B cell (primary cell): Measurements from ENCODE around the gene CHAF1A. TPM values are rescaled to one million over a fixed set of nuclear protein-coding genes. Genes with fewer than 3 reads are reported as not detected.

Experiments
- ATAC-seq: fragments of 200-7000 bp; cut with Tn5 transposase; one replicate; pipeline ENCODE4 v1.10.0; 2021; ENCODE audit warnings: low read depth, mild to moderate bottlenecking, moderate number of reproducible peaks, moderate library complexity
- CTCF ChIA-PET: fragments of 350-600 bp; sonication (Branson Sonifier 250); formaldehyde crosslinking; loops from one replicate; lab custom pipeline; 2021; ENCODE audit warnings: antibody characterized with exemption, inconsistent platforms; lab: Charles Lee
- POLR2A ChIA-PET: fragments of 350-600 bp; sonication (Branson Sonifier 250); formaldehyde crosslinking; loops from one replicate; lab custom pipeline; 2021; ENCODE audit warnings: antibody characterized with exemption; lab: Charles Lee
- DNase-seq: peaks from one replicate; pipeline ENCODE4 v3.0.0; 2013
- H2AFZ ChIP-seq: 2 replicates; pipeline ENCODE4 v1.6.1; 2012; ENCODE audit warnings: mild to moderate bottlenecking, low read depth, low read length; ENCODE audit not compliant: insufficient read depth, poor library complexity, severe bottlenecking
- H3K27ac ChIP-seq, 2 donors: 1 replicate in 1 of 2; 2 replicates in 1 of 2; pipeline ENCODE4 v1.5.1; 2012 to 2013; ENCODE audit warnings: low read length in 2 of 2, mild to moderate bottlenecking in 2 of 2, moderate library complexity in 1 of 2
- H3K27me3 ChIP-seq, 4 experiments: fragments of 200-600 bp in 1 of 4; sonication (generic) in 1 of 4; replicated peaks in 1 of 4; 1 replicate in 2 of 4; 2 replicates in 2 of 4; pipeline versions ENCODE4 v1.6.1 to v1.7.0; 2013 to 2016; ENCODE audit warnings: low read length in 3 of 4, mild to moderate bottlenecking in 2 of 4, mixed read lengths in 1 of 4, moderate library complexity in 1 of 4; ENCODE audit not compliant: insufficient read depth in 4 of 4, control insufficient read depth in 3 of 4; ENCODE audit errors: control extremely low read depth in 1 of 4
- H3K36me3 ChIP-seq, 2 experiments: replicated peaks in 1 of 2; 1 replicate in 1 of 2; 2 replicates in 1 of 2; pipeline versions ENCODE4 v1.6.1 to v1.7.1; 2013; ENCODE audit warnings: low read length in 1 of 2; ENCODE audit not compliant: insufficient read depth in 2 of 2, control insufficient read depth in 1 of 2; ENCODE audit errors: control extremely low read depth in 1 of 2, extremely low read depth in 1 of 2
- H3K4me1 ChIP-seq, 2 donors: fragments of 200-600 bp in 1 of 2; sonication (generic) in 1 of 2; 1 replicate in 1 of 2; 2 replicates in 1 of 2; pipeline versions ENCODE4 v1.5.1 to v1.6.1; 2013 to 2017; ENCODE audit warnings: low read length in 2 of 2; ENCODE audit not compliant: control insufficient read depth in 2 of 2, insufficient read depth in 2 of 2
- H3K4me2 ChIP-seq: replicated peaks from 2 replicates; pipeline ENCODE3; 2012; ENCODE audit warnings: mild to moderate bottlenecking, low read depth, low read length; ENCODE audit not compliant: poor library complexity, severe bottlenecking
- H3K4me3 ChIP-seq, 5 experiments: fragments of 200-600 bp in 1 of 5; sonication (generic) in 1 of 5; 1 replicate in 3 of 5; 2 replicates in 2 of 5; pipeline versions ENCODE4 v1.5.1 to v1.7.0; 2011 to 2016; ENCODE audit warnings: low read length in 4 of 5, mild to moderate bottlenecking in 4 of 5, low read depth in 2 of 5, control low read depth in 1 of 5, moderate library complexity in 1 of 5; ENCODE audit not compliant: insufficient read depth in 1 of 5; ENCODE audit errors: control extremely low read depth in 1 of 5, extremely low read depth in 1 of 5
- H3K79me2 ChIP-seq: fragments of 200-600 bp; sonication (generic); one replicate; pipeline ENCODE4 v1.6.0; 2016; ENCODE audit warnings: low read length; ENCODE audit not compliant: control insufficient read depth, insufficient read depth
- H3K9ac ChIP-seq: fragments of 200-600 bp; sonication (generic); 2 replicates; pipeline ENCODE4 v1.6.1; 2017; ENCODE audit warnings: mild to moderate bottlenecking, low read length, moderate library complexity
- H3K9me3 ChIP-seq, 3 donors: one replicate each; pipeline versions ENCODE4 v1.6.1 to v1.7.1; 2013; ENCODE audit warnings: low read length in 2 of 3; ENCODE audit not compliant: control insufficient read depth in 2 of 3, insufficient read depth in 1 of 3; ENCODE audit errors: control extremely low read depth in 1 of 3
- H4K20me1 ChIP-seq: 2 replicates; pipeline ENCODE4 v1.6.0; 2012; ENCODE audit warnings: mild to moderate bottlenecking, low read length; ENCODE audit not compliant: insufficient read depth, control insufficient read depth, poor library complexity, severe bottlenecking
- H3K27ac Mint-ChIP-seq: one replicate; pipeline ENCODE4 v1.8.0; 2021; ENCODE audit warnings: mixed read lengths
- H3K27me3 Mint-ChIP-seq: one replicate; pipeline ENCODE4 v1.8.0; 2021; ENCODE audit warnings: mixed read lengths
- H3K4me1 Mint-ChIP-seq: one replicate; pipeline ENCODE4 v1.8.0; 2021; ENCODE audit warnings: mixed read lengths
- H3K4me3 Mint-ChIP-seq: one replicate; pipeline ENCODE4 v1.8.0; 2021; ENCODE audit warnings: mixed read lengths
- H3K9me3 Mint-ChIP-seq: one replicate; pipeline ENCODE4 v1.8.0; 2022; ENCODE audit warnings: mixed read lengths; ENCODE audit not compliant: insufficient read depth
- EZH2 ChIP-seq: IDR thresholded peaks from 2 replicates; pipeline ENCODE4 v1.6.1; 2012; ENCODE audit warnings: borderline replicate concordance, low read depth, mild to moderate bottlenecking, moderate library complexity, low read length; ENCODE audit not compliant: insufficient read depth, poor library complexity, severe bottlenecking
- WGBS: methylation state at CpG from one replicate; pipeline ENCODE4 v1.1.5; 2013; ENCODE audit warnings: missing lambda C conversion rate; ENCODE audit not compliant: insufficient coverage; 5-methylcytosine and 5-hydroxymethylcytosine counted together
- intact Hi-C: fragments of 100-400 bp; cut with micrococcal nuclease; formaldehyde crosslinking; loops from one replicate; pipeline ENCODE4 v1.10.0; 2022
- polyA plus RNA-seq: library from polyadenylated mRNA; depleted of rRNA; stranded (reverse); fragments of >200 nt; gene quantifications from 2 replicates; pipeline ENCODE4 v1.2.3, GENCODE V29; 2012
- total RNA-seq, 2 donors: library from RNA; stranded (reverse); fragments of 120-200 nt in 1 of 2; gene quantifications; 1 replicate in 1 of 2; 2 replicates in 1 of 2; pipeline versions ENCODE4 v1.2.3 to v1.2.4, GENCODE V29; 2013 to 2022
- TF ChIP-seq, protein P1 (sequence below): fragments of 200-600 bp; IDR thresholded peaks from one replicate; pipeline ENCODE4 v1.8.0; 2022; ENCODE audit warnings: antibody characterized with exemption, mild to moderate bottlenecking

CHAF1A gene
- total and polyA plus RNA-seq, 2 donors (not counting 1 experiment from before 2014, with no cell fraction given): 15.1 to 19.7 TPM

DNA sequence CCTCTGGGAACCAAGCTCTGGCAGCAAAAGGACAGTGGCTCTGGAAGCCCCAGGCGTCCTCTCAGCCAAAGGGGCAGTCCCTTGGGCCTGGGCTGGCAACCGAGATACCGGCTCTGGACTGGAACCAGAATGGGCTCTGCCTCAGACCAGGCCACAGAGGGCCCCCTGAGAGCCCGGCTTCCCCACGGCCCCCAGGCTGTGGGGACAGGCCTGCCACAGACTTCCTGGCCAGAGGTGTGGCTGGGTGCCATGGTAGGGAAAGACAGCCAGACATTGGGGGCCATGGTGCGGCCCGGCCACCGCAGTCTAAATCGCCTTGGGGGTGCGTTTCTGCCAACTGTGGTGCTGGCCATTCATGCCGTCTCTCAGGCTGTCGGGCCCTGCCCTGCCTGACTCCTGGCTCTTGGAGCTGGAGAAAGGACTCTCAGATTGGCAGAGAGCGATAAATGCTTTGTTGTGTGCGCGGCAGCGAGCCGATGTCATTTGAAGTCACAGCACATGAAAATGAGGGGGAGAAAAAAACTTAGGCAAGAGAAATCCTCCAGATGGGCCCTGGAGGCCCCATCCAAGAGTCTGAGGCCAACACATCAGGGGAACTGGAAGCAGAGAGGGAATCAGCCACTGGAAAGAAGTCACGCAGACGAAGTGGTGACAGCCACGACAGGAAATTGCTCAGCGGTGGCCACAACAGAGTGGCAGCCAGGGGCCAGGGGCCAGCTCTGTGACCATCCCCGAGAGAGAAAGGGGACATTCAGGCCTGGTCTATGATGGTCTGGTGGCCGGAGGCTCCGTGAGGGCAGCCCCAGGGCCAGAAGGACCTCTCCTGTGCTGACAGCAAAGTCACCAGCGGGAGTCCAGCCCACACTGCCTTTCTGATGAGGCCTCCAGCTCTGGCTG, 28.6 kb upstream of the CHAF1A start:
- peak overlapping the region in 1 of 2 donors; percentile 63 for H3K27ac ChIP-seq
- Mint-ChIP-seq H3K9me3 (no peaks in the 10 kb centered on the region), H3K27me3 (no peaks in the 10 kb centered on the region), H3K4me1 (peaks cover 86% of the 10 kb centered on the region), H3K4me3 (peak overlapping the region; percentile 65), H3K27ac (peak overlapping the region; percentile 73)
- peaks cover 79% of the 10 kb centered on the region for H4K20me1 ChIP-seq
- peak overlapping the region; percentile 96 for H3K4me2 ChIP-seq
- no peak overlapping the region for H3K9ac ChIP-seq
- POLR2A ChIA-PET: no interaction called here
- no peak for TF ChIP-seq EZH2
- TF ChIP-seq, protein P1, sequence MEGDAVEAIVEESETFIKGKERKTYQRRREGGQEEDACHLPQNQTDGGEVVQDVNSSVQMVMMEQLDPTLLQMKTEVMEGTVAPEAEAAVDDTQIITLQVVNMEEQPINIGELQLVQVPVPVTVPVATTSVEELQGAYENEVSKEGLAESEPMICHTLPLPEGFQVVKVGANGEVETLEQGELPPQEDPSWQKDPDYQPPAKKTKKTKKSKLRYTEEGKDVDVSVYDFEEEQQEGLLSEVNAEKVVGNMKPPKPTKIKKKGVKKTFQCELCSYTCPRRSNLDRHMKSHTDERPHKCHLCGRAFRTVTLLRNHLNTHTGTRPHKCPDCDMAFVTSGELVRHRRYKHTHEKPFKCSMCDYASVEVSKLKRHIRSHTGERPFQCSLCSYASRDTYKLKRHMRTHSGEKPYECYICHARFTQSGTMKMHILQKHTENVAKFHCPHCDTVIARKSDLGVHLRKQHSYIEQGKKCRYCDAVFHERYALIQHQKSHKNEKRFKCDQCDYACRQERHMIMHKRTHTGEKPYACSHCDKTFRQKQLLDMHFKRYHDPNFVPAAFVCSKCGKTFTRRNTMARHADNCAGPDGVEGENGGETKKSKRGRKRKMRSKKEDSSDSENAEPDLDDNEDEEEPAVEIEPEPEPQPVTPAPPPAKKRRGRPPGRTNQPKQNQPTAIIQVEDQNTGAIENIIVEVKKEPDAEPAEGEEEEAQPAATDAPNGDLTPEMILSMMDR: no peak
- CTCF ChIA-PET: interaction anchor here (1.4 to 4.1 kb wide), 4 partner anchors 25 to 106 kb away, joined by 3 to 29 read pairs (median 4); partner anchors contain the start of genes CHAF1A and SH3GL1
- no peak for ATAC-seq
- peaks cover 0 to 3% (median 0%) of the 10 kb centered on the region in 3 donors for H3K9me3 ChIP-seq
- H2AFZ ChIP-seq: no peak overlapping the region
- peaks cover 99 to 100% of the 10 kb centered on the region in 2 donors for H3K4me1 ChIP-seq
- WGBS: 75% methylated on average over 25 of the region's 25 CpGs
- H3K36me3 ChIP-seq: peaks cover 0 to 9% of the 10 kb centered on the region in 2 experiments
- H3K4me3 ChIP-seq: no peak overlapping the region
- intact Hi-C loops: no loop called here
- no peaks in the 10 kb centered on the region for H3K27me3 ChIP-seq
- peaks cover 83% of the 10 kb centered on the region for H3K79me2 ChIP-seq
- DNase-seq: no peak
